Activated CD8-positive, alpha-beta memory T cell treated with anti-CD3 and anti-CD28 coated beads, Interleukin-2, amount 50 U/mL, for 24 hours (primary cell): Measurements from ENCODE around the gene ARHGEF7.

Experiments used
- DNase-seq: peaks from one replicate; pipeline ENCODE4 v3.0.0-alpha.2; 2020; ENCODE audit errors: extremely low read depth

The ARHGEF7 gene

DNA sequence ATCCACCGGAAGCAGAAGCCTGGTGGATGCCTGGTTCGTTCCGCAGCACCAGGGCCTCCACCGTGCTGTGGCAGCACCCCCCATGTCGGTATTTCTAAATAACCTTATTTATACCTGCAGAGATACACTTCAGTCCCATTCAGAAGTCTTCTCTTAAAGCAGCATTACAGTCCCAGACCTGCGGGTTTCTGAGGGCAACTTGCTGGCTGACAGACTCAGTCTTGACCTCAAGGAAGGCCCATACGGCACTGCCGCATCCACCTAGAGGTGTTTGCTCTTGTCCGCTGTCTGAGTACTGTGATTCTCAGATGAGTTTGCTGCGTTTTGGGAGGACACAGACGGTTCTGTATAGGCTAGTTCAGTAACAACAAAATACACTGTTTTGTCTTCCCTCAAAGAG, 188.4 kb downstream of the ARHGEF7 start:
- no peak for DNase-seq

DNA sequence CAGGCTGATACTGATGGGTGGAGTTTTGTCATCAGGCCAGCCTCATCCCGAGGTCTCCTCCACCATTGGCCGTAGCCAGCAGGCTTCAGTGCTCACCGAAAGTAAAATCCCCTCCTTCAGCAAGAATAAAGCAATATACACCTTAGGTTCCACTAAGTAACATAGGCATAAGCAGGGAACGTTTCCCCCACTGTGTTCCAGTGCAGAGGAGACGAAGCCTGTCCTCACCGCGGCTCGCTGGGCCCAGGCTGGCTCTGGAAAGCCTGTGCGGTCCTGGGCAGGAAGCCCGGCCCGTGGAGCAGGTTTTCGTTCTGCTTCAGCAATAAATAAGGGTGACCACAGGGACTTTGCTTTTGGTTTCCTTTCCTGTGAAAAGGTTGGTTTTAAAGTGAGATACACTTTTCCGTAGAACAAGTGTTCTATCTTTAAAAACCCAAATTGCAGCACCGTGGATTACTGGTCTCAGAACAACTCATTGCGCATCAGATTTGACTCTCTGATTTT, 189.0 kb downstream of the ARHGEF7 start:
- no peak for DNase-seq

DNA sequence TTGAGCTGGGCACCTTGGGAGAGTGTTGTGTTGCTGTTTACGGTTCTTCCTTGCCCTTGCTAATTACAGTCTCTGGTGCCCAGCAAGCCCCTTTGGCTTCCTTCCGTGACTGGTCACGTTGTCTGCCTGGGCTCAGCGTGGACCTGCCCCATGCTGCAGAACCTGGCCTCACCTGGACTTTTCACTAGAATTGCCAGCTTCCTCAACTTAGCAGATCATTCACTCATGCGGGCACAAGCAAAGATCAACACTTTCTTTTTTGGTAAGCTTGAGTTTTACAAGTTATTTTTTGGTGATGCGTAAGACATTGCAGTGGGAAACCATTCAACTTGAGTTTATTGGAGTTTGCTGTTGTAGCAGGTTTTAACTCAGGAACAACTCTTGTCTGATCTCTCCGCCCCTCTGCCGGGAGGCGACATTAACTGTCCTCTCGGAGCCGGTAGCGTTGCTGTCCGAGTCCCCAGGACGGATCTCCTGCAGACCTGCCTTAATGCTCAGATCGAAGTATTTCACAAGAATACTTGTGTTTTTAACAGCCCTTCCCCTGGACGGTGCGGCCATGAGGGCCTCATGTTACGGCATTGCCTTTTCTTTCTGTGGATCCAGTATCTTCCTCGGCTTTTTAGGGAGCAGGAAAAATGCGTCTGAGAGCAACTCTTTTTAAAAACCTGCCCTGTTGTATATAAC, 189.6 kb downstream of the ARHGEF7 start:
- DNase-seq: no peak

DNA sequence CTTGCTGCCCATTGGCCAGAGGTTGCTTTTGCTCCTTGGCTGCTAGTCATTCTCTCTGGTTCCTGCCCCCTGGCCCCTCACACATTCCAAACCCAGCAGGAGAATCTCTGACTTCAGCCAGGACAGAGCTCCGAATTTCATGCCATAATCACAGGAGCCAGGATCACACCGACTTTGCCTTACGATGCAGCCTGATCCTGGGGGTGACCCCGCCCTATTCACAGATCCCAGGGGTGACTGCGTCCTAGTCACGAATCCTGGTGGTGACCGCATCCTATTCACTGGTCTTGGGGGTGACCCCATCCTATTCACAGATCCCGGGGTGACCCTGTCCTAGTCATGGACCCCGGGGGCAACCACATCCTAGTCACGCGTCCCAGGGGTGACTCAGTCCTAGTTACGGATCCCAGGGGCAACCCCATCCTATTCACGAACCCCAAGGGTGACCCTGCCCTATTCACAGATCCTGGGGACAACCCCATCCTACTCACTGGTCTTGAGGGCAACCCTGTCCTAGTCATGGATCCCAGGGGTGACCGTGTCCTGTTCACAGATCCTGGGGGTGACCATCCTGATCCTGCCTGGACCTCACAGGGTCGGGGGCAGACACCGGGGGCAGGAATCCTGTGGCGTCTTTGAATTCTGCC, 198.0 kb downstream of the ARHGEF7 start:
- no peak for DNase-seq

DNA sequence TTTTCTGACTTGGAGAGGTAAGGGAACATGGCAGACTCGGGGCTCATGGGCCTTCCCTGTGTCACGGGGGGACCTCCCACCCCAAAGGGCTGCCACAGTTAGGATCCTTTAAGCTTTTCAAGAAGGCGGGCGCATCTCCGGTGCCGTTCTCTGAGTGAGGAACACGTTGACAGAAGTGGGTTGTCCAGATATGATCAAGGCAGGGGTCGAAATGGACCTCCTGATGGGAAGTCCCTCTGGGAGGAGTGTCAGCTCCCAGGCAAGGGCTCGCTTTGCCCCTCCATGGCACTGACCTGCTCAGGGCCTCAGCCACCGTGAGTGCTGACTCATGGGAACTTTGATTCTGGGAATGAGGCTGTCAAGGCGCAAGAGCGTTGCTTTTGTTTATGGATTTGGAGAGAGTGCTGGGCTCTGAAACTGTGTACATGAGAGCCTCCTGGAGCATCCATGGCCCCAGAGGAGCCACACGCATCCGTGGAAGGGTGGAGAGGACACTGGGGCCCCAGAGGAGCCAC, 198.9 kb downstream of the ARHGEF7 start:
- no peak for DNase-seq

DNA sequence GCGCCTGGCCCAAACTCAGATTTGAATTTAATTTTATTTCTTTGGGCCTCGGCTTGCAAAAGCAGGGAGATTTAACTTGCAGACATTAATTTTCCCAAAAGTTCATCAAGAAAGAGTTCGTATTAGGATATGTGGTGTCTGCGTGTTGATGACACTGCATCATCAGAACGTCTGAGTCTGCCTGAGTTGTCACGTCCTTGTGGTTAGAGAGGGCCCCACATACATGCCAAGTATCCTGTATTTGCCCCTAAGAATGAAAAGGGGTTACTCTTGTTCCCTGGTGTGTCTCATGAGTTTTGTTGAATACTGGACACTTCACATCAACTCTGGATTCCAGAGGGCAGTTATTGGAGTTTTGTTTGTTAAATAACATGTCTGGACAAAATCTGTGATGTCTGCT, 199.7 kb downstream of the ARHGEF7 start:
- no peak for DNase-seq

DNA sequence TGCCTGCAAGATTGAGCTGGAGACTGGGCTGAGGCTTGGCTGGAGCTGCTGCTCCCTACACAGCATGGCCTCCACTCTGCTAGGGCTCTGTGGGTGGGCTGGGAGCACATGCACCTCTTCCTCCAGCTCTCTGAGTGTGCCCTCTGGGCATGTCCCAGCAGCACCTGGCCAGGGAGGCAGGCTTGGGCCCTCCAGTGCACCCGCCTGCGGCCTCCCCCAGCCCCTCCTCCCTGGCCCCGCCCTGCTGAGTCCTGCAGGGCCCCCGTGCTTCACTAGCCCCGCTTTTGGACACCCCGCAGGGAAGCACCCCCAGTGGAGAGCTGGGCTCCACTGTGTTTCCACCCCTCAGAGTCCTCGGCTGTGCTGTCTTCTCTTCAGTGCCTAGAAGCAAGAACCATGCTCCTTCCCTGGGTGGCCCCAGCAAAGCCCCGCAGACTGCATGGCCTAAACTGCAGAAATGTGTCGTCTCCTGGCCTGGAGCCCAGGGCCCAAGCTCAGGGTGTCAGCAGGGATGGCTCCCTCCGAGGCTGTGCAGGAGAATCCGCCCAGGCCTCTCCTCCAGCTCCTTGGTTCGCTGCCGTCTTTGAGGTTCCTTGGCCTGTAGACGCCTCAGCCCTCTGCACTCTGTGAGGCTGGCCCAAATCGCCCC, 200.4 kb downstream of the ARHGEF7 start:
- no peak for DNase-seq

DNA sequence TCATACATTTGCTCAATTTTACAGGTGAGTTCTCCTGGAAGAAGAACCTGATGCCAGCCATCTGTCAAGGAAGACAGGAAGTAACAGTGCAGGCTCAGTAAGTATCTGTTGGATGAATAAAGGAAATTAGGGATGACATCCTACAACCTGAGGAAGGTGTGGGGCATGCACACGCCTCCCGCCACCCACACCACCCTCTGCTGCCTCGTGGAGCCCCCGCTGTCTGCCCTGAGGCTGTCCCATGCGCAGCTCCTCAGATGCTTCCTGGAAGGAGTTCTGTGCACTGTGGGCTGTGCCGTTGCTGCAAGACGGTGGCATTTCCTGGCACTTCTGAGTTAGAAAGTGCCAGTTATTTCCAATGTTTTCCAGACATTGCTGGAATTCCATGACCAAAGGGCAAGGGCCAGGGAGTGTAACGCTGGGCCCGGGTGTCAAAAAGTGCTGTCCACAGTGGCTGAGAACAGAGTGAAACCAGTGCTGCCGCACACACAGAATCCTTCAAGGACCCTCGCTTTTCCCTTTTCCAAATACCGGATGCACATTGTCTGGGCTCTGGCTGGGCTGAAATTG, 201.1 kb downstream of the ARHGEF7 start:
- DNase-seq: no peak

DNA sequence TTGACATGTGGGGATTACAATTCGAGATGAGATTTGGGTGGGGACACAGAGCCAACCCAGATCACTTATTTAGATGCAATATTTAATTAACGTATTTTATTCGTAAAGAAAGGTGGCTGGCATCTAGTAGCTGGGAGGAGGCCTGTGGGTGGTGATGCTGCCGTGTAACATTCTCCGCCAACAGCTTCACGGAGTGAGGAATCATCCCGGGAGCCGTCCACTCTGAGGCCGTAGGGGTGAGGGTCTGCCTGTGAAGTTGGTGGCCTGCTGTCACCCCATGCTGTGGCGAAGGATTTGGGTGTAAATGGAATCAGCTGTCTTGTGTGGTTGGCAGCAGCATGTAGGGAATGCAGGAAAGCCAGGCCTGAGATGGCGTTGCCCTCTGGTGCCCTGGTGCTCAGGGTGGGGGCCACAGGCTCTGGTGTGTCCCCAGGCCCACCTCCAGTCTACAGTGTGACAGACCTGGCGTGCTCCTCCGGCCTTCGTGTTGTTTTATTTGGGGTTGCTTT, 202.0 kb downstream of the ARHGEF7 start:
- no peak for DNase-seq

DNA sequence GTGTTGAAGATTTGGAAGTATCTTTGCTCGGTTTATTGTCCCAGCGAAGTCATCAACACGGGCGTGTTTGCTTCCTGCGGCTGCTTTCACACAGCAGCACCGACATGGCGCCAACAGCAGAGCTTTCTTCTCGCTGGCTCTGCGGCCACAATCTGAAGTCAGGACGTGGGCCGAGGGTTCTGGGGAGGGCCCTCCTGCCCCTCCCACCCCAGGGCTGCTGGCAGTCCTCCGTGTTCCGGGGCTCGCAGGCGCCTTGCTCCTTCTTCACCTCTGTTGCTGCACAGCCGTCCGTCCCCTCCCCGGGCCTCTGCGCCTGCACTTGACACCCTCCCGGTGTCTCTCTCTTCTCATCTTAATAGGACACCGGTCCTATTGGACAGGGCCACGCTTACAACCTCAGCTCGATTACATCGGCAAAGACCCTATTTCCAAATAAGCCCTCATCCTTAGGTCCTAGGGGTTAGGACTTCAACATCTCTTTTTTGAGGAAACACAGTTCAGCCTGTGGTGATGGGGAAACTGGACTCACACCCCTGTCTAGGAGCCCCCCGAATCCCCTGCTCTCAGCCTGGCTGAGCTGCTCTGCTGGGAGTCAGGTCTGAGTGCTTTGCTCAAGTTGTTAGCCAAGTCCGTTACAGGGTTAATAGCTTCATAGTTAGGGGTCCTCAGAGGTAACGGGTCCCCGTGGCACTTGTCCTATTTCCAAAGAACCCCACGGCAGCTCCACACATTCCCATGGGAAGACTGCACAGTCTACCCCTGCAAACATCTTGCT, 202.6 kb downstream of the ARHGEF7 start:
- no peak for DNase-seq

DNA sequence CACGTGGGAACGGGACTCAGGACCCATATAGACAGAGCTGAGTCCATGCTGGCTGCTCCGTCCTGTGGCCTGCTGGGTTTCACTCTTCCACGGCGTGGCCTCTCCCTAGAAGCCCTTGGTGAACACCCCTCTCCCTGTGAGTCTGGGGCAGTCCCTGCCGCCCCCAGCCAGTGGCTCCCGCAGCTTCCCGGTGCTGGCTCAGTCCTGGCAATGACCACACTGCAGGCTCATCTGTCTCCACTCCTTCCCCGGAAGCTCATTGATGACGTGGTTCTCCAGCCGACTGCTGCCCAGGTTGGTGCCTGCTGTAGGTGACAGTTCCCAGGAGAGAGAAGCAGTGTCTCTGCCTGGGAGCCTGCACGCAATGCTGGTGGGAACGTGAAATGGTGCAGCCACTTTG, 203.3 kb downstream of the ARHGEF7 start:
- no peak for DNase-seq

DNA sequence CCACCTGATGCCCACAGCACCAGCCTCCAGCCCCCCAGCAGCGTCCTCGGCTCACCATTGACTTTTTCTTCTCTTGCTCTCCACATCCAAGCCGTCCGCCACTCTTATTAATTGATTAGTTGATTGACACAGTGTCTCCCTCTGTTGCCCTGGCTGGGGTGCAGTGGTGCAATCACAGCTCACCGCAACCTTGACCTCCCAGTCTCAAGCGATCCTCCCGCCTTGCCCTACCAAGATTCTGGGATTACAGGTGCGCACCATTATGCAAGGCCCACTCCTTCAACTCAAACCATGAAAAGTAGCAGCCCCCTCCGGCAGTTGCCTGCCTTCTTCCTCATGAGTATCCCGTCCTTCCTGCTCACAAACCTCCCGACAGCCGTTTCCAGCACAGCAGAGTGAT, 204.4 kb downstream of the ARHGEF7 start:
- DNase-seq: no peak

DNA sequence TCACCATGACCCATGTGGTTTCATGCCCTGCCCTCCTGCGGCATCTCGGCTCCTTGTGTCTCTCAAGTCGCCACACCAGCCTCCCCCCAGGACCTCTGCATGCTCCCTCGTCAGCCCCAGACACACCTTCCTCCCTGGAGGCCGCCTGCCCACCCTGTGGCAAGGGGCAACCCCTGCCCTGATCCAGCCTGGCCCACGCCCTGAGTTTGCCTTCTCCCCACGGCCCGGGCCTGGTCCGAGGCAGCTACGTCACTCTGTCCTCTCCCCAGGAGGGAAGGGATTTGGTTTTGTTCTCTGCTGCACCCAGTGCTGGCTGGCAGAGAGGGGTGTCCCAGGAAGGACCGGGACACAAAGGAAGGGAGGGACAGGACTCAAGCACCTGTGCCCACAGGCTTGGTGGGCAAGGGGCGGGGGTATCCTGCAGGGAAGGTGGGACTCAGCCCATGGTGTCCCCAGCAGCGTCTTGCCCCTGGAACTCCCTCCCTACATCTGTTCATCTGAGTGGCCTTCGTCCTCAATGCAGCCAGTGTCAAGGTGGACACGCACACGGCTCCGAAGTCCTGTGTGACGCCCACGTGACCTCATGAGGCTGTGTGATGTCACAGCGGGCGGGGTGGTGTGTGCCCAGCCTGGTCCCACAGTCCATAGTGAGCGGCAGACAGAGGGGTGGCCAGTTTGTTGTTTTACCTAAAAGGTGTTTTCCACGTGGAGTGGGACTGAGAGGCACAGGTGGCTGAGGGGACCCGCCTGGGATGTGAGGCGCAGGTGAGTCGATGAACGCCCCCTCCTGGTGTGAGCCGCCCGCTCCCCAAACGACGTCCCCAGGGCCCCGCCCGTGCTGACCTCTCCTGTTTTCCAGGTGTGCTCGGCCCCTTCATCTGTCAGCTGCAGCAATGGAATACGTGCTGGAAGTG, 205.1 kb downstream of the ARHGEF7 start, which contains the start of gene TEX29:
Gene TEX29 (plus strand): TSS at position 645 of the 914 bp plus-strand sequence. CDS start 249 bp downstream, at position 894.
- DNase-seq: no peak

DNA sequence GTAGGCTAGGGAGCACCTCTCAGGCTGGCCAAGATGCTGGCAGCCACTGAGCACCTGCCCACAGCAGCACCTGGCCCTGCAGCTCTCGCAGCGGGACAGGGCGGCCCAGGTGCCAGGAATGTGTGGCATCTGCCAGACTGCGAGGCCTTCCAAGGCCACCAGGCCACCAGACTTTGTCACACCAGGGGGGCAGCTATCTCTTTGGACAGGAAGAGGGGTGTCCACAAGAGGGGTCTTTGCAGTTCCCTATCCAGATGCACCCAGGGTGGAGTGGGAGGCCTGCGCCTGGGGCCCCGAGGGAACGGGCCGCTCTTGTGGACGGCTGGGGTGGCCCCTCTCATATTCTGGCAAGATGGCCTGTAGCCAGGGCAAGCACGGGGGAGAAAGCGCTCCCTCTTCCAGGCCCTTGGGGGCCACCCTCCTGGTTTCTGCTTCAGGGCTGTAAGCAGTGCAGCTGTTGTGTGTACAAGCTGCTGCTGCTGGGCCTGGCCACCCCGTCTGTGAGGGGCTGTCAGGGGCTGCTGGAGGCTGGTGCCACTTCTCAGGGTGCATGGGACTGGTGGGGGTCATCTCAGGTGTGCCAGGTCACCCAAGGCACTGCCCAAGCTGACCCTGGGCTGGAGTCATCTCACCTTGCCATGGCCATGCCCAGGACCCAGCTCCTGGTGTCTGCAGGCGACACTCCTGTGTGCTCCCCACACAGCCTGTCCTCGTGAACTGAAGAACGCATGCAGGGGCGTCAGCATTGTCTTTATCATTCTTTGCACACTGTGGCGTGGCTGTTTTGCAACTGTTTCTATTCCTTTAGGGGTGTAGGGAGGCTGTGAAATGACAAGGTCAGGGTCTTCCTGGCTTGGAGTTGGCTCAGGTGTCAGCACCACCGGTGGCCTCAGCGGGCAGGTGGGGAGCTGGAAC, 207.1 kb downstream of the ARHGEF7 start:
- no peak for DNase-seq

DNA sequence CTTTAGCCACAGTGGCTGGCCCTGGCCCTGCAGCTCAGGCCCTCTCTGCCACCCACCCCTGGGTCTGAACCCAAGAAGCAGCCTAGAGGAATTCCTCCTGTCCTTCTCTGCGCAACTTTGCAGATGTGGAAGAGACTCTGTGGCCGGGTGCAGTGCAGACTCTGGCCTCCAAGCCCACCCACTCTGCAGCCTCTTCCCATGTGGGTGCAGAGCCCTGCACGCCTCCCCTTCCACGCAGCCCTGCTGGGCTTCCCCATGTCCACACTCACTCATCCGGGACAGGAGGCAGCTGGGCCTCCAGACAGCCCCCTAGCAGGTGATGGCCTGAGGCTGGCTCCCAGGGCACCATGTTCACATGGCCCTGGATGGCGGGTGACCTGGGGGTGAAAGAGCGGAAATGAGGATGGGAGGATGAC, 207.8 kb downstream of the ARHGEF7 start:
- no peak for DNase-seq

DNA sequence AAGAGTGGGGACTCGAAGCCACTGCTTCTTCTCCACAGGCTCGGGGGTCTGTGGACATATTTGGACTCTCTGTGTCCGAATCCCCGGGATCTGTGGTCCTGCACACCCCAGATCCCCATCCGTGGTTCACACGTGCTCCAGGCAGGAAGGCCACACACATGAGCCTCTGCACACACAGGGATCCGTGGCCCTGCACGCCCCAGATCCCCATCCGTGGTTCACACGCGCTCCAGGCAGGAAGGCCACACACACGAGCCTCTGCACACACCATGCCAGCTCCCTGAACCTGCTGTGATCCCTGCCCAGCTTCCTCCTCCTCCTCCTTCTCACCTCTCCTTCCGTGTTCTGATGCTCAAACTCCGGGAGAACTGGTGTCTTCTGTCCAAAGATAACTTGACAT, 208.4 kb downstream of the ARHGEF7 start:
- DNase-seq: no peak

DNA sequence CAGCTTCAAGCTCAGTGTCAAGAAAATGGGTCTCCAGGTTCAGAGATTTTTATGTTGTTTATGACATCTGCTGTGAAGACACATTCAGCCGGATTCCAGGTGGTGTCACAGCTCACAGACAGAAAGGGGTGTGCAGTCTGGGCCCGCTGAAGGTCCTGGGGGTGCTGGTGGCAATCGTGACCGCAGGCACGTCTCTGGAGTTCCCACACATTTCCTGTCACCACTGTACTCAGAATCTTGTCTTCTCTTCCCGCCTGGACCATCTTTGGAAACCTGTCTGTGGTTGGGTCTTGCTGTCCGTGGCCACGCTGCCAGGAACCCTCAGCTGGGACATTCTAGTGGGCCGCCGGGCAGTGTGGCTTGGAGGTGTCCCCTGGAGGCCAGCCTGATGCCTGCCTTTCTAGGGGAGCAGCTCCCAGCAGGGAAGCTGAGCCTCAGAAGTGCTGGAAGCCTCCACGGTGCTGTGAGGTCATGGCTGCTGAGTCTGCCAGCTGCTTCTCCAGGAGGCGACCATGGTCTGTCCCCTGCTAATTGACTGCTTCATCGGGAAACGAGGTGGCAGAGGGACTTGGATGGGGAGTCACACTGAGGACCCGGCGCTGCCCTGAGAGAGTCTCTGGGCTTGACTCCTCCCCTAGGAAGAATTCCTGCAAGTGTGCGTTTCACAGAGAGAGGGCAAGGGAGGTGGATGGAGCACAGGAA, 209.0 kb downstream of the ARHGEF7 start:
- DNase-seq: no peak

DNA sequence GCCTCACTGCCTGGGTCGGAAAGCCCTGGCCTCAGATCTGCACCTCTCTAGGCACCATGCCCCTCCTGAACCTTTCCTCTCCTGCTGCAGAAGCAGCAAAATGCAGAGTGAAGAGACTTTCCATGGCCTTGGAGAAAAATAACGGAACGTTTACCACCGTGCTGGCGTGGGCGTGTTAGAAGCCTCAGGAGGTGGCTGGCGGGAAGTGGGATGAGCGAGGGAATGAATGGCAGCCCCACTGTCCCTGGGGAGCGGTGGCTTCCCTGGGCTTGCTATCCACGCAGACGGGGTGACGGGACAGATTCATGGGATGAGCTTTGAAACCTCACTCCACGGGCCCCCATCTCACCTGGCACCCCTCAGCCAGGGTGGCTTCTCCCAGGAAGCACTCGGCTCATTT, 209.6 kb downstream of the ARHGEF7 start:
- DNase-seq: no peak
